HTERT RPE-1 (cell line): ENCODE results near the gene IRX4.
"Not testable (repeated sequence)": the region's sequence is repeated elsewhere in the genome, so short reads cannot be mapped to it uniquely, and the experiment has no call there.

Experiments
- in situ Hi-C: fragments of 300-500 bp; cut with MboI; formaldehyde crosslinking; loops from 4 replicates; pipeline ENCODE4 v1.14.3; 2020; ENCODE audit warnings: low sequenced_read_pairs

Gene IRX4

DNA sequence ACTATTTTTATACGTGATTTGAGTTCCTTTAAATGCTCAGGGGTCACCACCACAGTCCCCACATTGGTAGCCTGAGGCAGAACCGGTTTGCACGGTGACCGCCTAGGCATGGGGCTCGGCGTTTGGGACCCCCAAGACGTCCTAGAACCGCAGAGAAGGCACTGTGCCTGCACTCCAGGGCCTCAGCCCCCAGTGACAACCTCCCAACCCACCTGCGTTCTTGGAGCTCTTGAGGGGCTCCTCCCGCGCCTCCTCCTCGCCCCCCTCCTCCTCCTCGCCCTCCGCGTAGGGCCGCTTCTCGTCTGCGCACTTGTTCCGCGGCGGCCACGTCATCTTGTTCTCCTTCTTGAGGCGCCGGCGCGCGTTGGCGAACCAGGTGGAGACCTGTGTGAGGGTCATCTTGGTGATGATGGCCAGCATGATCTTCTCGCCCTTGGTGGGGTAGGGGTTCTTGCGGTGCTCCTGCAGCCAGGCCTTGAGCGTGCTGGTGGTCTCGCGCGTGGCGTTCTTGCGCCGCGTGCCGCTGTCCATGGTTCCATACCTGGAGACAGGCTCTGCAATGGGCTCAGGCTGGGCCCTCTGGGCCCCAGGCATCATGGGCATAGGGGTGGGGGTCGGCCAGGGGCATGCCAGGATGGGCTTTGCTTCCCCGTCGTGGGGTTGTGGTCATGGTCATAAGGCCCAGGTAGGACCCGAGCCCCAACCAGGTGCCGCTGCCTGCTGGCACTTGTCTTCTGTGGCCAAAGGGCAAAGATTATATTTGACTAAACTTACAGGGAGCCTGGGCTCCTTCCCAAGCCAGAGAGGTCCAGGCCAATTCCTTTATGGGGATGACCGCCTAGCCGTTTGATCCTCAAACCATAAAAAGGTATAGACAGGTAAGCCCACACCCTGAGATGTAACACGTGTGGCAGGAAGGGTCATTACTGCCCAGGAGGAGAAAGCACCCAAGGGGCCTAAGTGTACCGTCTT, 3.1 kb downstream of the IRX4 start:
- in situ Hi-C loops: no loop called here

GRCh38 chr5:1878050-1878849, 4.5 kb downstream of the IRX4 start:
- in situ Hi-C loops: no loop called here

DNA sequence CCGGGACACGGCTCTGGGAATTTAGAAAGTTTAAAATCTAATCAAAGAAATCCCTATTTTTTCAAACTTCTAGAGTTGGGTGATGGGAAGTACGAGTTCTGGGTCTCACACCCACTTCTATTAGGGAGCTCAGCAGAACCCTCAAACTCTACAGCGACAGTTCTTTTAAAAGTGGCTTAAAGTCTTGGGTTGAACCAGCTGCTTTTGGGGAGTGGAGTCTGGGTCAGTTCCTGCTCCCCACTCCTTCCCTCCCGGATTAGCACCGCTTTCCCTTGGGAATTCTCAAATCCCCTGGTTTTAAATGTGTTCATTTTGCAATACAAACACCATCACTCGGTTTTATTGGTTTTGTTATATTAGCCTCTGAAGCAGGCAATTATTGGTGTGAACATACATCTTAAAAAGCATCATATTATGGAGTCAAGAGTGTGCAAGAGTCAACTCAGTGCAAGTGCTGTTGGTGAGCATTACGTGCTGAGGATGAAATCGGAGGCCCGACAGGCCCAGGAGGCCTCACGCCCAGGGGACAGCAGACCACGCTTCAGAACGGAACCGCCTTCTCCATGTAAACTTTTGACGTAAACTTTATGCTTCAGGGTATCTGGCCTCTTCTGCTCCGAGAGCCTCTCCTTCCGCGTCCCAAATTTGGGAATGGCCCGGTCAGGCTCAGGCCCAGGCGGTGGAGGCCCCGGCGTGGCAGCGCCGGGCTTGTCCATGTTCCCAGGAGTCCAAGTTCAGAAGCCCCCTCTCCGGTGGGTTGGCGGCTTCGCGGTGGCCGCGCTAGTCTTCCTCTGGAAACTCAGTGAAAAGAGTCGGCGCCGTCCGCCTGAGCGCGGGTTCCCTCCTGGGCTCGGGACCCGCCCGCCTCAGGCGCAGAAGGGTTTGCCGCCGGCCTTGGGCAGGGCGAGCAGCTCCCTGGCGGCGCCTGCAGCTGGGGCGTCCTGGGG, 5.3 kb downstream of the IRX4 start:
- in situ Hi-C loops: no loop called here

DNA sequence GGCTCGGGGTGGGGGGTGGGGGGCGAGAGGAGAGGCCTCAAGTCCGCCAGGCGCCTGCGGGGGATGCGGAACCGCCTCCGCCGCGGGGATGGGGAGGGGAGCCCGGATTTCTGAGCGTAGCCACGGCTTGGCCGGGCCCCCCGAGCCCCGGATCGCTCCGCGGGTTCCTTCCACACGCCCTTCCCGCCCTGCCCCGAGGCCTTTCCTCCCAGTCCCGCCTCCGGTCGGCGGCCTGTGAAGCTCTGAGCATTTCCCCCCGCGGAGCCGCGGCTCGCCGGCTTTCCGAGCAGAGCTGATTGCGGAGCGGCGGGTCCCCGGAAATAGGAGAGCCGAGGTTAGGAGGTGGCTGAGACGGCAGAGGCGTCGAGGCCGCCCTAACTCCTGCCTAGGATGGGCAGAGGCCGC, 6.1 kb downstream of the IRX4 start:
- in situ Hi-C loops: no loop called here

- in situ Hi-C loops: no loop called here
These were observed 6.7 kb downstream of the IRX4 start for GRCh38 chr5:1875843-1876659.

DNA sequence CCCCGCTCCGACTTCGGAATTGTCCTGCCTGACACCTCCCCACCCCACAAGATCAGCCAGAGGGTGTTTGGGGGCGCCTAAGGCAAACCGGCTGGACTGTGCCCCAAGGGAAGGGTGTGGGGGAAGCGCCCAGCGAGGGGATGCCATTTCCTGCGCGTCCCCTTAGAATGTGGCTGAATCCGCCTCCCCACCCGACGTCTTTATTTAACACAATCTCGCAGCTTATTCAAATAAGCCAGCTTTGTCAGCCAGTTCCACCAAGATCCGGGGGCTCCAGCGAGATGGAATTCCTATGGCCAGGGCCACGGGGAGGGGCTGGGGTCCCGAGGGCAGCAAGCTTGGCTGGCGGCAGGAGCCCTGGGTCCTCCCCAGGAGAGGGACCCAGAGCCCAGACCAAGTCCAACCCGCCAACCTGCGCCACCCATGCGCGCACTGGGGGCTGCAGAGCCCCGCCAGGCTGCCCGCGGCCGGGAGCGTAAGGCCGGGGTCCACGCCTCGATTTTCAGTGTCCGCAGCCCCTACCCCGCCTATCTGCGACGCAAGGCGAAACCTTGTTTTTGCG, 7.4 kb downstream of the IRX4 start:
- in situ Hi-C loops: no loop called here

DNA sequence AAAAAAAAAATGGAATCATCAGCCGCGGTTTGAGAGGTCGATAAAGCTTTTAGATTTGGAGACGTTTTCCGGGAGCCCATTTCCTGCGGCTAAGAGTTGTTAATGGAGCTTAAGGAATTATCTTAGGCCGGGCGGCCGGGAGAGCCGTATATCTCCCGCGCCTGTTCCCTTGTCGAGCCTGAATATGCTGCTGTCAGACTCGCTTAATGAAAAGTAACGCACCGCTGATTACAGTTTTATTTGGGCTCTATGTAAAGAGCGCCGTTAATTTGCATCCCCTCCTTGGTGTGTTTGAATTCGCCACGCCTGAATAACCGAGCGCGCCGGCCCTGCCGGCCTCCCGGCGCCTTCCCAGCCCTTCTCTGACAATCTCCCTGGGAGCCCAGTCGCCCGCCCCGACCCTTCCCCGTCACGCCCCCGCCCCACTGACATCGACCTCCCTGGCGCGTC, 7.9 kb downstream of the IRX4 start:
- in situ Hi-C loops: no loop called here

DNA sequence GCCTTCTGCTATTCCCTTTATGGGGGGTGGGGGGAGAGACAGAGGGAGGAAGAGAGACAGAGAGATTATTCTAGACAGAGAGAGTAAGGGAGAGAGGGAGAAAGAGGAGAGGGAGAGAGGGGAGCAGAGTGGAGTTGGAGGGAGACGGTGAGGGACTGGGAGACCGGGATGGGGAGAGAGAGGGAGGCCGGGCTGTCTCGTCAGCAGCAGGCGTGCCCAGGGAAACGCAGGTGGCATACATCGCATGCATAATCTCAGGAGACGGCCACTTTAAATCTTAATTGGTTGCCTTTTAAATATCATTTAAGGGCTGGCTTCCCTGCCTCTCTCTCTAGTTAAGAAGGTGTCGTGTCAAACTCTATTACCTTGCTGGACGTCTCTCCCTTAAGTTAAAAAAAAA, 8.4 kb downstream of the IRX4 start:
- in situ Hi-C loops: no loop called here

DNA sequence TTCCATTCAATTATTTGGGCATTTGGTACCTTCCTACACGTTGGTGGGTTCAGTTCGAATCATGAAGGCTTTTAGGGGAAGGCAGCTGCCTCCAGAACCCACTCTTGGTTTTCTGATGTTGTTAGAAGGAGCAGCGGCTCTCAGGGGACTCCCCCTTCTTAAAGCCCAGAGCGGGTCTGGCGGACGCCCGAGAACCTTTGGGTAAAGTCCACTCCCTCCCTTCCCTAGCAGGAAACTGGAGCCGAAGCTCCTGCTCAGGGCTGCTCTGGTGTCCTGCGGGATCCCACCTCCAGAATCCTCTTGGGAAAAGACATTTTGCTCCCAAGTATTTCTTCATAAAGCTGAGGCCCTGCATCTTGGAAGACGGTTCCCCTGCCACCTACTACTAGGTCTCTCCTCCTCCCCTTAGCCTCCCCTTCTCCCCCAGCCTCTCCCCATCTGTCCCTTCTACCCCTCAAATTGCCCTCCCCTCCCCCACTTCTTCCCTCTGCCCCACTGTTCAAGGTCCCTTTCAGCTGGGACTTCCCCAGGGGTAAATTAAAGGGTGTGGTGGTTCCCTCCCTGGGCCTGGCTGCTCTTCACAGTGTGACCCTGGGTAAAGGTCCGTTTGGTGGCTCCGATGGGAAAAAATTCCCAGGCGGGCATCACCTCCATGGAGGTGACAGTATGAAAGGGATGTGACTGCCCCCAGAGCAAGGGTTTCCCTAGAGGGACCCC, 9.3 kb downstream of the IRX4 start:
- in situ Hi-C loops: no loop called here

- in situ Hi-C loops: no loop called here
These were observed 11.3 kb downstream of the IRX4 start for GRCh38 chr5:1871441-1871840.

GRCh38 chr5:1870435-1871272, 12.1 kb downstream of the IRX4 start:
- in situ Hi-C loops: not testable (repeated sequence)

- in situ Hi-C loops: no loop called here
These were observed 13.7 kb downstream of the IRX4 start for GRCh38 chr5:1868886-1869475.

- in situ Hi-C loops: no loop called here
These were observed 14.9 kb downstream of the IRX4 start for GRCh38 chr5:1867815-1868143.

GRCh38 chr5:1867114-1867814, 15.5 kb downstream of the IRX4 start:
- in situ Hi-C loops: no loop called here

DNA sequence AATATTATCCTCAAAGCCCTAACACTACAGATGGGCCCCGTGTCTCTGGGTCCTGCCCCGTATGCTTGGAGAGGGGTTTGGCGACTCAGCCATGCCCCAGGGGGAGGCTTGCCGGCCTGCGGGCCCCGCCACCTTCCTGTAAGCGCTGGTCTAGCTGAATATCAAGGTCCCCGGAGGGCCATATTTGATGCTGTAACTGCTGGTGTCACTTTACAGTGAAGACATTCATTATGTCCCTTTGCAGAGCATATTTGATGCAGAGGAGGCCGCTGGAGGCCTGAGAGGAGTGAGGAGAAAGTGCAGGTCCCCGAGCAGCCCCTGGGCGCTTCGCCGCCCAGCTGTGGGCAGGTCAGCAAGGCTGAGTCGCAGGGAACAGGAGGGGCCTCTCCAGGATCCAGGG, 16.8 kb downstream of the IRX4 start:
- in situ Hi-C loops: no loop called here

GRCh38 chr5:1865486-1865885, 17.2 kb downstream of the IRX4 start:
- in situ Hi-C loops: no loop called here

- in situ Hi-C loops: no loop called here
These were observed 17.8 kb downstream of the IRX4 start for GRCh38 chr5:1864896-1865440.
